Measurements from ENCODE around the gene TEX19.

- TF ChIP-seq CTBP1 (IDR thresholded peaks at IDR 0.05; ENCODE audit: borderline replicate concordance) (no peak), SP1 (IDR thresholded peaks at IDR 0.05) (no peak), FOXA1 (IDR thresholded peaks at IDR 0.05) (no peak), FOXK2 (IDR thresholded peaks at IDR 0.05) (no peak), FOXM1 (IDR thresholded peaks at IDR 0.05; ENCODE audit: borderline replicate concordance) (no peak), NFRKB (IDR thresholded peaks at IDR 0.05) (no peak), LEF1 (IDR thresholded peaks at IDR 0.05; ENCODE audit: borderline replicate concordance) (no peak), ARNT (IDR thresholded peaks at IDR 0.05) (no peak), BHLHE40 (IDR thresholded peaks at IDR 0.05; ENCODE audit: borderline replicate concordance) (no peak), L3MBTL2 (conservative IDR thresholded peaks at IDR 0.05) (no peak), SUZ12 (IDR thresholded peaks at IDR 0.05) (no peak), ELF4 (IDR thresholded peaks at IDR 0.05) (no peak), HDGF (IDR thresholded peaks at IDR 0.05; ENCODE audit: borderline replicate concordance) (no peak), TARDBP (IDR thresholded peaks at IDR 0.05) (no peak)
Measured at GRCh38 chr17:82324566-82325285, 34.3 kb upstream of the TEX19 start.

All from HEK293T (cell line).